IMR-90 (cell line): ENCODE measurements around the gene FNDC10. TPM values are rescaled to one million over a fixed set of nuclear protein-coding genes. Genes with fewer than 3 reads are reported as not detected.

ENCODE experiments used
- ATAC-seq: fragments of 200-7000 bp; cut with Tn5 transposase; 2 replicates; pipeline ENCODE4 v1.9.1; 2020; ENCODE audit warnings: low read depth, mild to moderate bottlenecking, moderate library complexity
- BruUV-seq: library from RNA; stranded (reverse); fragments of 400-500 nt; replicated peaks from 2 replicates; lab custom pipeline; 2021; lab: Mats Ljungman, UMichigan
- CTCF ChIA-PET: fragments of 300-600 bp; formaldehyde crosslinking; extraction: SDS; loops from one replicate; lab custom pipeline; 2021; ENCODE audit warnings: antibody characterized with exemption; lab: Yijun Ruan, JAX
- POLR2A ChIA-PET: fragments of 300-600 bp; sonication (Branson Sonifier 250); formaldehyde crosslinking; loops from one replicate; lab custom pipeline; 2022; ENCODE audit warnings: antibody characterized with exemption; ENCODE audit not compliant: unreplicated experiment; lab: Charles Lee
- DNase-seq: peaks from one replicate; pipeline ENCODE4 v3.0.0; 2013
- H2AFZ ChIP-seq: replicated peaks from 2 replicates; pipeline ENCODE3; 2013; ENCODE audit warnings: low read length, mild to moderate bottlenecking; ENCODE audit not compliant: poor library complexity
- H2AK5ac ChIP-seq: 2 replicates; pipeline ENCODE4 v1.6.1; 2013; ENCODE audit warnings: low read depth, low read length, inconsistent platforms
- H2AK9ac ChIP-seq: replicated peaks from 2 replicates; pipeline ENCODE3; 2013; ENCODE audit warnings: mild to moderate bottlenecking, low read depth, low read length, moderate library complexity; ENCODE audit not compliant: poor library complexity
- H2BK120ac ChIP-seq: 2 replicates; pipeline ENCODE4 v1.6.1; 2013; ENCODE audit warnings: low read depth, low read length, inconsistent platforms
- H2BK15ac ChIP-seq: 3 replicates; pipeline ENCODE4 v1.6.1; 2013; ENCODE audit warnings: low read depth, low read length, inconsistent platforms
- H2BK20ac ChIP-seq: 2 replicates; pipeline ENCODE4 v1.6.1; 2013; ENCODE audit warnings: low read depth, mild to moderate bottlenecking, inconsistent platforms, low read length, moderate library complexity
- H2BK5ac ChIP-seq: 2 replicates; pipeline ENCODE4 v1.6.1; 2013; ENCODE audit warnings: mild to moderate bottlenecking, low read depth, low read length, inconsistent platforms; ENCODE audit not compliant: poor library complexity, severe bottlenecking
- H3K14ac ChIP-seq: replicated peaks from 2 replicates; pipeline ENCODE4 v1.6.1; 2013; ENCODE audit warnings: low read depth, low read length, inconsistent platforms
- H3K18ac ChIP-seq: 2 replicates; pipeline ENCODE4 v1.6.1; 2013; ENCODE audit warnings: low read depth, low read length, control low read depth
- H3K23ac ChIP-seq: 2 replicates; pipeline ENCODE4 v1.6.1; 2013; ENCODE audit warnings: low read depth, low read length, inconsistent platforms
- H3K27ac ChIP-seq: 2 replicates; pipeline ENCODE4 v1.5.1; 2013; ENCODE audit warnings: mild to moderate bottlenecking, control low read depth, low read length; ENCODE audit not compliant: insufficient read depth
- H3K27me3 ChIP-seq: 2 replicates; pipeline ENCODE4 v1.6.1; 2013; ENCODE audit warnings: low read length; ENCODE audit not compliant: control insufficient read depth, insufficient read depth
- H3K36me3 ChIP-seq: 2 replicates; pipeline ENCODE4 v1.6.1; 2013; ENCODE audit warnings: low read length, mixed read lengths; ENCODE audit not compliant: control insufficient read depth, insufficient read depth
- H3K4ac ChIP-seq: 2 replicates; pipeline ENCODE4 v1.6.1; 2013; ENCODE audit warnings: low read depth, low read length, inconsistent platforms
- H3K4me1 ChIP-seq: 2 replicates; pipeline ENCODE4 v1.6.1; 2013; ENCODE audit warnings: low read length, mixed read lengths; ENCODE audit not compliant: control insufficient read depth, insufficient read depth
- H3K4me2 ChIP-seq: 2 replicates; pipeline ENCODE4 v1.6.1; 2013; ENCODE audit warnings: low read depth, mild to moderate bottlenecking, control low read depth, low read length, moderate library complexity
- H3K4me3 ChIP-seq: 2 replicates; pipeline ENCODE4 v1.5.1; 2013; ENCODE audit warnings: low read depth, mild to moderate bottlenecking, control low read depth, low read length, moderate library complexity; ENCODE audit not compliant: insufficient read depth
- H3K56ac ChIP-seq: 2 replicates; pipeline ENCODE4 v1.6.1; 2013; ENCODE audit warnings: low read length, inconsistent platforms; ENCODE audit not compliant: insufficient read depth; ENCODE audit errors: extremely low read depth
- H3K79me1 ChIP-seq, 2 experiments: 2 replicates each; pipeline ENCODE4 v1.6.1; 2013; ENCODE audit warnings: low read length in 2 of 2, inconsistent platforms in 1 of 2, low read depth in 1 of 2
- H3K9ac ChIP-seq: 2 replicates; pipeline ENCODE4 v1.6.1; 2013; ENCODE audit warnings: low read depth, low read length, control low read depth
- H3K9me1 ChIP-seq: 2 replicates; pipeline ENCODE4 v1.6.1; 2013; ENCODE audit warnings: low read length, inconsistent platforms; ENCODE audit not compliant: insufficient read depth
- H3K9me3 ChIP-seq: 2 replicates; pipeline ENCODE4 v1.6.1; 2013; ENCODE audit warnings: low read length; ENCODE audit not compliant: control insufficient read depth, insufficient read depth
- H4K20me1 ChIP-seq: 2 replicates; pipeline ENCODE4 v1.6.1; 2013; ENCODE audit warnings: low read length, inconsistent platforms; ENCODE audit not compliant: insufficient read depth
- H4K5ac ChIP-seq: 2 replicates; pipeline ENCODE4 v1.6.1; 2013; ENCODE audit warnings: mild to moderate bottlenecking, low read depth, low read length, control low read depth
- H4K8ac ChIP-seq, 2 experiments: 2 replicates each; pipeline ENCODE4 v1.6.1; 2013; ENCODE audit warnings: low read depth in 2 of 2, low read length in 2 of 2, control low read depth in 1 of 2, inconsistent platforms in 1 of 2
- H4K91ac ChIP-seq: 2 replicates; pipeline ENCODE4 v1.6.1; 2013; ENCODE audit warnings: low read depth, low read length, inconsistent platforms; ENCODE audit not compliant: insufficient read depth
- BHLHE40 ChIP-seq: fragments of 150-350 bp; IDR thresholded peaks from 2 replicates; pipeline ENCODE4 v1.6.1; 2016; ENCODE audit warnings: mild to moderate bottlenecking, low read depth, low read length
- MAZ ChIP-seq: IDR thresholded peaks from 2 replicates; pipeline ENCODE4 v1.6.1; 2012; ENCODE audit warnings: low read depth, mild to moderate bottlenecking, low read length, improper control_type of control experiment, moderate library complexity, borderline replicate concordance
- RCOR1 ChIP-seq: IDR thresholded peaks from 2 replicates; pipeline ENCODE4 v1.6.1; 2012; ENCODE audit warnings: mild to moderate bottlenecking, low read length, improper control_type of control experiment; ENCODE audit not compliant: insufficient replicate concordance
- RFX5 ChIP-seq: IDR thresholded peaks from 2 replicates; pipeline ENCODE4 v1.8.0; 2012; ENCODE audit warnings: low read depth, mild to moderate bottlenecking, low read length, moderate library complexity
- WGBS, 2 experiments: methylation state at CpG; one replicate each; pipeline versions ENCODE4 v1.1.5 to v1.1.7; 2013; ENCODE audit warnings: missing lambda C conversion rate in 2 of 2; ENCODE audit not compliant: insufficient read length in 1 of 2; ENCODE audit errors: extremely low coverage in 2 of 2; 5-methylcytosine and 5-hydroxymethylcytosine counted together
- dilution Hi-C: fragments of 300-500 bp; cut with HindIII; formaldehyde crosslinking; loops from one replicate; pipeline ENCODE4 v1.14.3; 2018; ENCODE audit warnings: low sequenced_read_pairs; ENCODE audit not compliant: unreplicated experiment
- in situ Hi-C: fragments of 300-500 bp; cut with MboI; formaldehyde crosslinking; loops from 3 replicates; pipeline ENCODE4 v1.14.3; 2019; ENCODE audit warnings: low sequenced_read_pairs, inconsistent platforms, mixed read lengths
- intact Hi-C: fragments of 100-400 bp; cut with micrococcal nuclease; formaldehyde crosslinking; loops from 2 replicates; pipeline ENCODE4 v1.10.0; 2022
- polyA plus RNA-seq, 3 experiments: library from polyadenylated mRNA; depleted of rRNA; stranded (reverse); fragments of >200 nt; gene quantifications; 2 replicates each; pipeline ENCODE4 v1.2.3, GENCODE V29; 2012; ENCODE audit warnings: low replicate concordance in 1 of 3
- total RNA-seq: library from RNA; depleted of rRNA; stranded (reverse); fragments of >200 nt; gene quantifications from 2 replicates; pipeline ENCODE4 v1.2.3, GENCODE V29; 2012
- TF ChIP-seq, protein P1 (sequence below): conservative IDR thresholded peaks from 2 replicates; pipeline ENCODE4 v1.5.1; 2012; ENCODE audit warnings: mild to moderate bottlenecking, low read depth, low read length, improper control_type of control experiment
- TF ChIP-seq, protein P2 (sequence below): fragments of 150-350 bp; IDR thresholded peaks from 2 replicates; pipeline ENCODE4 v1.6.1; 2016; ENCODE audit warnings: low read depth, mild to moderate bottlenecking, low read length, moderate library complexity, borderline replicate concordance
- TF ChIP-seq, protein P3 (sequence below): fragments of 150-350 bp; IDR thresholded peaks from 2 replicates; pipeline ENCODE4 v1.6.1; 2017; ENCODE audit warnings: mild to moderate bottlenecking, antibody characterized with exemption, low read length, low read depth

The FNDC10 gene
- total and polyA plus RNA-seq, 2 of the 4 experiments (the other 2 are of a cell fraction), result 0.36 to 5.8 TPM

DNA sequence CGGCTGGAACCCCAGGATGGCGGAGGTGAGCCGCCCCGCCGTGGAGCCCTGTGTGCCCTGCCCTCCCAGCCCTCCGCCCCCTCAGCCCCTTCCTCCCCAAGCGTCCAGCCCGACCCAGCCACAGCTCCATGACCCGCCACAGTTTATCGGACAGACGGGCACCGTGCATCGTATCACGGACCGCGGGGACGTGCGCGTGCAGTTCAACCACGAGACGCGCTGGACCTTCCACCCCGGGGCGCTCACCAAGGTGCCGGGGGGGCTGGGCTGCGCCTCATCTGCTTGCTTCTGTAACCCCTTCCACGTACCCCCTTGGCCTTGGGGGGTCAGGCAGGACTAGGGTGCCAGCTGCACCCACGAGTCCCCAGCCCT lies 25.5 kb upstream of the FNDC10 start:
- H3K36me3 ChIP-seq, result peaks cover 31% of the 10 kb centered on the region
- POLR2A ChIA-PET, result no interaction called here
- H4K91ac ChIP-seq, result no peak overlapping the region
- H3K14ac ChIP-seq, result no peak overlapping the region
- WGBS, 2 experiments, result 70% methylated on average over 2 of the region's 28 CpGs; no CpG with 5 or more reads in 1 of the 2 experiments
- no peak overlapping the region for H2BK120ac ChIP-seq
- H3K18ac ChIP-seq, result no peak overlapping the region
- H3K9ac ChIP-seq, result no peak overlapping the region
- intact Hi-C loops, result no loop called here
- no peak overlapping the region for H3K4me2 ChIP-seq
- H3K4me1 ChIP-seq, result peaks cover 3% of the 10 kb centered on the region; the same call in 1 of the 2 replicates
- no peaks in the 10 kb centered on the region for H3K9me1 ChIP-seq
- H2AK5ac ChIP-seq, result no peak overlapping the region
- H3K56ac ChIP-seq, result no peak overlapping the region
- dilution Hi-C loops, result no loop called here
- no peak overlapping the region for H3K4ac ChIP-seq
- peaks cover 0 to 16% of the 10 kb centered on the region in 2 experiments; a peak in 1 of 4 replicates for H3K79me1 ChIP-seq
- H3K27me3 ChIP-seq, result no peaks in the 10 kb centered on the region
- in situ Hi-C loops, result no loop called here
- TF ChIP-seq, protein P1, sequence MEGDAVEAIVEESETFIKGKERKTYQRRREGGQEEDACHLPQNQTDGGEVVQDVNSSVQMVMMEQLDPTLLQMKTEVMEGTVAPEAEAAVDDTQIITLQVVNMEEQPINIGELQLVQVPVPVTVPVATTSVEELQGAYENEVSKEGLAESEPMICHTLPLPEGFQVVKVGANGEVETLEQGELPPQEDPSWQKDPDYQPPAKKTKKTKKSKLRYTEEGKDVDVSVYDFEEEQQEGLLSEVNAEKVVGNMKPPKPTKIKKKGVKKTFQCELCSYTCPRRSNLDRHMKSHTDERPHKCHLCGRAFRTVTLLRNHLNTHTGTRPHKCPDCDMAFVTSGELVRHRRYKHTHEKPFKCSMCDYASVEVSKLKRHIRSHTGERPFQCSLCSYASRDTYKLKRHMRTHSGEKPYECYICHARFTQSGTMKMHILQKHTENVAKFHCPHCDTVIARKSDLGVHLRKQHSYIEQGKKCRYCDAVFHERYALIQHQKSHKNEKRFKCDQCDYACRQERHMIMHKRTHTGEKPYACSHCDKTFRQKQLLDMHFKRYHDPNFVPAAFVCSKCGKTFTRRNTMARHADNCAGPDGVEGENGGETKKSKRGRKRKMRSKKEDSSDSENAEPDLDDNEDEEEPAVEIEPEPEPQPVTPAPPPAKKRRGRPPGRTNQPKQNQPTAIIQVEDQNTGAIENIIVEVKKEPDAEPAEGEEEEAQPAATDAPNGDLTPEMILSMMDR, result no peak
- TF ChIP-seq RCOR1 (no peak), BHLHE40 (no peak), RFX5 (no peak), MAZ (no peak)
- TF ChIP-seq, protein P2, sequence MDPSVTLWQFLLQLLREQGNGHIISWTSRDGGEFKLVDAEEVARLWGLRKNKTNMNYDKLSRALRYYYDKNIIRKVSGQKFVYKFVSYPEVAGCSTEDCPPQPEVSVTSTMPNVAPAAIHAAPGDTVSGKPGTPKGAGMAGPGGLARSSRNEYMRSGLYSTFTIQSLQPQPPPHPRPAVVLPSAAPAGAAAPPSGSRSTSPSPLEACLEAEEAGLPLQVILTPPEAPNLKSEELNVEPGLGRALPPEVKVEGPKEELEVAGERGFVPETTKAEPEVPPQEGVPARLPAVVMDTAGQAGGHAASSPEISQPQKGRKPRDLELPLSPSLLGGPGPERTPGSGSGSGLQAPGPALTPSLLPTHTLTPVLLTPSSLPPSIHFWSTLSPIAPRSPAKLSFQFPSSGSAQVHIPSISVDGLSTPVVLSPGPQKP, result no peak
- TF ChIP-seq, protein P3, sequence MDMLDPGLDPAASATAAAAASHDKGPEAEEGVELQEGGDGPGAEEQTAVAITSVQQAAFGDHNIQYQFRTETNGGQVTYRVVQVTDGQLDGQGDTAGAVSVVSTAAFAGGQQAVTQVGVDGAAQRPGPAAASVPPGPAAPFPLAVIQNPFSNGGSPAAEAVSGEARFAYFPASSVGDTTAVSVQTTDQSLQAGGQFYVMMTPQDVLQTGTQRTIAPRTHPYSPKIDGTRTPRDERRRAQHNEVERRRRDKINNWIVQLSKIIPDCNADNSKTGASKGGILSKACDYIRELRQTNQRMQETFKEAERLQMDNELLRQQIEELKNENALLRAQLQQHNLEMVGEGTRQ, result no peak
- H3K23ac ChIP-seq, result no peak overlapping the region
- H2AK9ac ChIP-seq, result peak overlapping the region; percentile 42
- H3K9me3 ChIP-seq, result no peaks in the 10 kb centered on the region
- no peak for ATAC-seq
- no peak overlapping the region for H2BK20ac ChIP-seq
- H3K27ac ChIP-seq, result no peak overlapping the region
- H3K4me3 ChIP-seq, result no peak overlapping the region
- H4K5ac ChIP-seq, result no peak overlapping the region
- H2BK15ac ChIP-seq, result no peak overlapping the region
- no peak for DNase-seq
- no peak overlapping the region for H4K8ac ChIP-seq
- CTCF ChIA-PET, result no interaction called here
- peaks cover 20% of the 10 kb centered on the region for H4K20me1 ChIP-seq
- no peak overlapping the region for H2BK5ac ChIP-seq
- H2AFZ ChIP-seq, result no peak overlapping the region
- no TSS peak for BruUV-seq
